Measurements from ENCODE around the gene ME3.

DNA sequence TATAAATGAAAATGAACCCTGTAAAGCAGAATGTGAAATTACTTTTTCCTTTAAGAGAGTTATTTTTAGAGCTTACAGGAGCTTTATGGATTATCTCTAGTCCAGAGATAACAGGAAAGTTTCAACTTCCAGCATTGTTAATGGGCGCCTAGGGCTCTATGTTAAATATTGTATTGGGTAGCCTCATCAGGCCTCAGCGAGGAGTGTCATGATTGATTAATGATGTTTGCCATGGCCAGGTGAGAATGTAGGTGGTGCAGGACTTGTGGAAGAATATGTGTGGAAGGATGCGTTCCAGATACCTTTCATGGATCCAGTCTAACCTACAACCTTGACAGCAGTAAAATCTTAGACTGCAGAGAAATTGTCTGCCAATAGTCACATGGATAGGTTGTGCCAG is 50.6 kb downstream of the ME3 start:
- TF ChIP-seq, protein P1, sequence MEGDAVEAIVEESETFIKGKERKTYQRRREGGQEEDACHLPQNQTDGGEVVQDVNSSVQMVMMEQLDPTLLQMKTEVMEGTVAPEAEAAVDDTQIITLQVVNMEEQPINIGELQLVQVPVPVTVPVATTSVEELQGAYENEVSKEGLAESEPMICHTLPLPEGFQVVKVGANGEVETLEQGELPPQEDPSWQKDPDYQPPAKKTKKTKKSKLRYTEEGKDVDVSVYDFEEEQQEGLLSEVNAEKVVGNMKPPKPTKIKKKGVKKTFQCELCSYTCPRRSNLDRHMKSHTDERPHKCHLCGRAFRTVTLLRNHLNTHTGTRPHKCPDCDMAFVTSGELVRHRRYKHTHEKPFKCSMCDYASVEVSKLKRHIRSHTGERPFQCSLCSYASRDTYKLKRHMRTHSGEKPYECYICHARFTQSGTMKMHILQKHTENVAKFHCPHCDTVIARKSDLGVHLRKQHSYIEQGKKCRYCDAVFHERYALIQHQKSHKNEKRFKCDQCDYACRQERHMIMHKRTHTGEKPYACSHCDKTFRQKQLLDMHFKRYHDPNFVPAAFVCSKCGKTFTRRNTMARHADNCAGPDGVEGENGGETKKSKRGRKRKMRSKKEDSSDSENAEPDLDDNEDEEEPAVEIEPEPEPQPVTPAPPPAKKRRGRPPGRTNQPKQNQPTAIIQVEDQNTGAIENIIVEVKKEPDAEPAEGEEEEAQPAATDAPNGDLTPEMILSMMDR (IDR thresholded peaks at IDR 0.05 in 2 of 3, conservative IDR thresholded peaks at IDR 0.05 in 1 of 3; ENCODE audit: borderline replicate concordance in 1 of 3, insufficient read depth in 1 of 3, low read depth in 2 of 3, low read length in 2 of 3): no peak
- TF ChIP-seq, protein P2, sequence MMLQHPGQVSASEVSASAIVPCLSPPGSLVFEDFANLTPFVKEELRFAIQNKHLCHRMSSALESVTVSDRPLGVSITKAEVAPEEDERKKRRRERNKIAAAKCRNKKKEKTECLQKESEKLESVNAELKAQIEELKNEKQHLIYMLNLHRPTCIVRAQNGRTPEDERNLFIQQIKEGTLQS (IDR thresholded peaks at IDR 0.05): no peak
- no peak for TF ChIP-seq RAD21 (IDR thresholded peaks at IDR 0.05; ENCODE audit: low read depth)
- TF ChIP-seq POLR2A (IDR thresholded peaks at IDR 0.05; ENCODE audit: borderline replicate concordance, extremely low read depth, insufficient read depth, insufficient read length): no peak
- no peak for TF ChIP-seq EZH2 (IDR thresholded peaks at IDR 0.05)

Measured in HCT116 (cell line).